Measurements from ENCODE around the gene BUB3.

BUB3 gene

GRCh38 chr10:123136806-123137642 lies 17.2 kb upstream of the BUB3 start:
- peak overlapping the region; percentile 59 for H3K27ac Mint-ChIP-seq
- H3K27me3 Mint-ChIP-seq = peaks cover 59% of the 10 kb centered on the region
- no peaks in the 10 kb centered on the region for H3K36me3 Mint-ChIP-seq
- H3K4me1 Mint-ChIP-seq = peaks cover 47% of the 10 kb centered on the region
- H3K4me3 Mint-ChIP-seq = peak overlapping the region; percentile 81
- no peaks in the 10 kb centered on the region for H3K9me3 Mint-ChIP-seq

- Mint-ChIP-seq H3K9me3 (no peaks in the 10 kb centered on the region), H3K4me1 (peaks cover 44% of the 10 kb centered on the region), H3K4me3 (peak overlapping the region; percentile 23), H3K27me3 (peaks cover 55% of the 10 kb centered on the region), H3K36me3 (no peaks in the 10 kb centered on the region), H3K27ac (no peak overlapping the region)
These were observed 15.1 kb upstream of the BUB3 start for GRCh38 chr10:123139165-123139520.

DNA sequence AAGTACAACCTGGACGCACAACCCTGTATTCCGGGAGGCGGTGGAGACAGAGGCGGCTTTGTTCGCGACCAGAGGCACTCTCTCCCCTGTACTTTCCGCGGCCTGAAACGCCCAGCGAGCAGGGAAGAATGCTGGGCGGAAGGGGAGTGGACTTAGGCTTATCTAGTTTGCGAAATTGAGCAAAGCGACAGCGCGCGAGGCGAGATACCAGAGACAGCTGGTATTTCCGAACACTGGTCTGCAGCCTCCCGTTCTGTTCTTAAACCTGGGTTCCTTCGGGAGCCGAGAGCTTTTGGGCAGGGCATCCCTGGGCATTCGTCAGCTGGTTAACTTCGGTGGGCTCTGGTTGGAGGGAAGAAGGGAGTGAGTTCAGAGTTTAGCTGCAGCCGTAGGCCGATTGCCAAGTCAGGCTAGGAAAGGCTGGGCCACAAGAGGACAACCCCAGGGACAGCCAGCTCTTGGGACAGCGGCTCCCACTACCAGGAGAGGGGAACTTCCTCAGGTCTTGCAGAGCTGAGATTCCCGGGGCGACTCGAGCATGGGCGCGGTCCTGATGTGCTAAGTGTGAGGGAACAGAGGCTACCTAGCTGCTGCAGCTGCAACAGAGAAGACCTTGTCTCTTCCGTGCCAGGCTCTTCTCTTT lies 14.6 kb upstream of the BUB3 start:
- peaks cover 56% of the 10 kb centered on the region for H3K27me3 Mint-ChIP-seq
- peaks cover 46% of the 10 kb centered on the region for H3K4me1 Mint-ChIP-seq
- no peaks in the 10 kb centered on the region for H3K9me3 Mint-ChIP-seq
- H3K27ac Mint-ChIP-seq = no peak overlapping the region
- no peaks in the 10 kb centered on the region for H3K36me3 Mint-ChIP-seq
- peak overlapping the region; percentile 8 for H3K4me3 Mint-ChIP-seq

- peaks cover 53% of the 10 kb centered on the region for H3K4me1 Mint-ChIP-seq
- H3K27ac Mint-ChIP-seq = no peak overlapping the region
- peaks cover 63% of the 10 kb centered on the region for H3K27me3 Mint-ChIP-seq
- no peaks in the 10 kb centered on the region for H3K36me3 Mint-ChIP-seq
- peak overlapping the region; percentile 19 for H3K4me3 Mint-ChIP-seq
- H3K9me3 Mint-ChIP-seq = no peaks in the 10 kb centered on the region
These were observed 13.8 kb upstream of the BUB3 start for GRCh38 chr10:123140164-123140982.

GRCh38 chr10:123140983-123141390 lies 13.2 kb upstream of the BUB3 start:
- Mint-ChIP-seq H3K4me1 (peaks cover 58% of the 10 kb centered on the region), H3K36me3 (no peaks in the 10 kb centered on the region), H3K4me3 (no peak overlapping the region), H3K27me3 (peaks cover 67% of the 10 kb centered on the region), H3K27ac (no peak overlapping the region), H3K9me3 (no peaks in the 10 kb centered on the region)

DNA sequence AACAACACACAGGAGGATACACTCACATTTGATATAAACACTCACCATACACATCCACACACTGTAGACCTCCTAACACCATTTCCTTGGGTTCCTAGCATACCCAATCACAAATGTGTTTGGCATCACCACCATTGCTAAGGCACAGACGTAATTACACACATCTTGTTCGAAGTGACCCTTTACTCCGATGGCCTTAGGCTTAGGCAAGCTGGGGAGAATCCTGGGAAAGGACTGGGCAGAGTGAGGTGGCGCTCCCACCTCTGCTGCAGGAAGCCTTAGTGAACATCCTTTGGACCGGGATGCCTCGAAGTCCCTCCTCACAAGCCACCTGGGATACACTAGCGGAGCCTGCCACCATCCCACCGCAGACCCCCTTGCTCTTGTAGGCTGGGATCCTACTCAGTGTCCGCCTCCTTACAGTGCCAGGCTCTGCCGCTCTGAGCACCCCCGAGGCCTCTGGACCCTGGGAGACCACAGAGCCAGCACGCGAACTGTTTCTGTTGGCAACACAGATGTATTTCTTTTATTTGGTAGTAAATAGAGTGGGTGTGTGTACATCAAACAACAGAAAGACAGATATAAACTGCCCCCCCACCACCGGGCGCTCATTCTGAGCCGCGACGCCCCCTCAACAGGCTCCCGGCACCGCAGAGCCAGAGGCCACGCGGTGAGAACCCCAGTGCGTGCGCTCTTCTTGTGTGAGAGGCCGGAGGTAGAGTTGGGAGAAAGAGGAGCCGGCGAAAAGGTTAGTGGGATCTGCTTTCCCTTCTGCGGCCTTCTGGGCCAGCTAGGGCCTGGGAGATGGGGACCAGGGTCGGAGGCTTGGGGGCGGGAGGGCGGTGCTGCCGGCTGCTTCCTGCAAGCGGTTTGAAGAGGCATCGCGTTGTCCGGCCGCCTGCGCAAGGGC lies 12.2 kb upstream of the BUB3 start:
- Mint-ChIP-seq H3K27me3 (peaks cover 69% of the 10 kb centered on the region), H3K4me1 (peaks cover 57% of the 10 kb centered on the region), H3K4me3 (no peak overlapping the region), H3K36me3 (no peaks in the 10 kb centered on the region), H3K27ac (no peak overlapping the region), H3K9me3 (no peaks in the 10 kb centered on the region)

- Mint-ChIP-seq H3K27me3 (peaks cover 73% of the 10 kb centered on the region), H3K4me1 (peaks cover 60% of the 10 kb centered on the region), H3K36me3 (no peaks in the 10 kb centered on the region), H3K27ac (no peak overlapping the region), H3K4me3 (peak overlapping the region; percentile 21), H3K9me3 (no peaks in the 10 kb centered on the region)
These were observed 11.5 kb upstream of the BUB3 start for GRCh38 chr10:123142701-123143161.

DNA sequence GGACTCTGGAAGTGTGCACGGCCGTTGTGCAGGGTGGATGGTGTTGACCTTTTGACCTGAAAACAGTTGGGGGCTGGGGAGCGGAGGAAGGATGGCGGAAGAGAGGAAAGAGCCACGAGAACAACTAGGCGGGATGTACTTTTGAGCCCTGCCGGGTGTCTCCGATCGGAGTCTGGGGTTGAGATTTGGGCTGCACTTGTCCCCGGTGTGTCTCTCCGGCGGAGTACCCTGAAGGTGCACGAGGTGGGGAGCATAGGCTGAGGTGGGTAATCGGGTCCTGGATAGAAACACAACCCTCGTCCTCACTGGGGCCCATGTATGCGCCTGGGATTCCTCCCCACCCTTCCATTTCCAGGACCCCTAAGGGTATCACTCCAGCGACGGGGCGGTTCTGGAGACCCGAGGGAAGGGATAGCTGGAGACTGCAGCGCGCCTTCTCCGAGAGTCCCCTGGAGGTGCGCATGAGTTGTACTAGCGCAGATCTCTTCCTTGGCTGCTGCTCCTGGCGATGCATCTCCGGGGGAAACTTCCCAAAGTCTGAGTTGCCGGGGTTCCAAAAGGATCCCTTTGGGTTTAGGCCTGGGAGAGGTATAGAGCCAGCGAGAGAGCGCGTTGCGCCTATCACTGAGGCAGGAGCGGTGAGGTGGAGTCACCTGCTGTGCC lies 10.9 kb upstream of the BUB3 start:
- Mint-ChIP-seq H3K4me3 (peak overlapping the region; percentile 21), H3K36me3 (no peaks in the 10 kb centered on the region), H3K27me3 (peaks cover 68% of the 10 kb centered on the region), H3K9me3 (no peaks in the 10 kb centered on the region), H3K4me1 (peaks cover 60% of the 10 kb centered on the region), H3K27ac (no peak overlapping the region)

DNA sequence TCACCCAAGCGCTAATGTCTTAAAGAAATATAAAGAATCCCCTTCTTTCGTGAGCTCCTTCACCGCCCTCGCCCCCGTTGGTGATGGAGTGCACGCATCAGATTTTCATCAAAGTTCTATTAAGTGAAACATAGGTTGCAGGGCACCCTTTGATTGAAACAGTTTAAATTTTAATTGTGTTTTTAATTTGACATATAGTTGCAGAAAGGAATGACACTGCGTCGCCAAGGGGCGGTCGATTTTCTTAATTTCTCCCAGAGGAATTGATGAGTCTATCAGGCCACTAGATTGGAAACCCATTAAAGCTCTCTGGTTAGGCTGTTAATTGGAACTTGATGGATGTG lies 10.4 kb upstream of the BUB3 start:
- H3K27me3 Mint-ChIP-seq = peaks cover 64% of the 10 kb centered on the region
- no peak overlapping the region for H3K4me3 Mint-ChIP-seq
- no peak overlapping the region for H3K27ac Mint-ChIP-seq
- H3K36me3 Mint-ChIP-seq = no peaks in the 10 kb centered on the region
- H3K4me1 Mint-ChIP-seq = peaks cover 62% of the 10 kb centered on the region
- no peaks in the 10 kb centered on the region for H3K9me3 Mint-ChIP-seq

DNA sequence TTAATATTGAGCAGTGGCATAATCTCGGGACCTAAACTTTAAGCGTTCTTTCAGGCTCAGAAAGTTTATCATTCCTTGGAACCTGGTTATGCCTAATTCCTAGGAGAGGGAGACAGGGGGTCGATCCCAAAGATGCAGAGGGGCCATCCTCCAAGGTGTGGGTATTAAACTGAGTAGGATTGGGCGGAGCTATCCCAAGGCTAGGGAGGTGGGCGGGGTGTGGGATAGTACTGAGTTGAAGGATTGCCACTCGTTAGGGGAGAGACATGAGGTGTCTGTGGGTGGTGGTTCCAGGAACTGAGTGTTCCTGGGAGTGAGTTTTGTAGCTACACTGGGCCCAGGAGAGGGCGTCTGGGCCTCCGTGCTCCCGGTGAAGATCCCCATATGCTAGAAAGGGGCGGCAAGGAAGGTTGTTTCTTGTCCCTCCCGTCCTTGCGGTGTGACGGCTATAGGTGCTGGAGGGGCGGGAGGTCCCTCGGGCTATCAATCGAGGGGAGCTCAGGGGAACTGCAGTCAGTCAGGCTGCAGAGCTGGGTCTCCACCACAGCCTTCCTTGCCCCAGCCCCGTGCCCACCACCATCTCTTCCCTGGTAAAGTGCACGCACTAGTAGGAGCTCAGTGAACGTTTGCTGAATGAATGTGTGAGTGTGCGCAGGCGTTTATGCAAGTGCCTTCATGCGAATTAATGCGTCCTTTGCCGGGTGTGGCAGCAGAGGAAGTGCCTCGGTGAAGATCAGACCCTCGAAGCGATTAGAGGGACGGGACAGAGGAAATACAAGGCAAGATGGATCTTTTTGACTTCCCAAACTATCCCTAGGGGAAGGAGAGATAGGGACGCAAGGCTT lies 9.3 kb upstream of the BUB3 start:
- Mint-ChIP-seq H3K36me3 (no peaks in the 10 kb centered on the region), H3K27me3 (peaks cover 59% of the 10 kb centered on the region), H3K9me3 (no peaks in the 10 kb centered on the region), H3K4me3 (peak overlapping the region; percentile 34), H3K4me1 (peaks cover 59% of the 10 kb centered on the region), H3K27ac (no peak overlapping the region)

DNA sequence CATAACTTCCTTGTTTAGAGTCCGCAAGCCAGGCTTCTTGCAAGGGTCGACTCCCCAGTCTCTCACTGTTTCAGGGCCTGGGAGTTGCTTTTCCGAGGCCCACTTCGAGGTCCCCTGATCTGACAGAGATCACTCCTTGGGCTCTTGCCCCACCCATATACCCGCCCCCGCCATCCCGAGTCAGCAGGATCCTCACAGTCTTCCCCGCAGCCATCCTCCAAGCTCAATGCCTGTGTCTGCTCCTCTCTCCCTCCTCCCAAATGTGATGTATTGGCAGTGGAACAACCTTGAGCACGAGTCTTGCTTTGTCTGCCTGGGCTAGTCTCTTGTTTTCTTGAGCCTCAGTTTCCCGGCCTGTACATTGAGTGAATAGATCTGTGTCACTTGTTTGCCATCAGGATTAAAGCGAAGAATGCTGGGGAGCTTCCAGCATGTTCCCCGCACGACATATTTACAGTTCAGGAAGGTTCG lies 8.6 kb upstream of the BUB3 start:
- Mint-ChIP-seq H3K9me3 (no peaks in the 10 kb centered on the region), H3K36me3 (no peaks in the 10 kb centered on the region), H3K27ac (no peak overlapping the region), H3K4me1 (peaks cover 57% of the 10 kb centered on the region), H3K4me3 (peak overlapping the region; percentile 34), H3K27me3 (peaks cover 59% of the 10 kb centered on the region)

DNA sequence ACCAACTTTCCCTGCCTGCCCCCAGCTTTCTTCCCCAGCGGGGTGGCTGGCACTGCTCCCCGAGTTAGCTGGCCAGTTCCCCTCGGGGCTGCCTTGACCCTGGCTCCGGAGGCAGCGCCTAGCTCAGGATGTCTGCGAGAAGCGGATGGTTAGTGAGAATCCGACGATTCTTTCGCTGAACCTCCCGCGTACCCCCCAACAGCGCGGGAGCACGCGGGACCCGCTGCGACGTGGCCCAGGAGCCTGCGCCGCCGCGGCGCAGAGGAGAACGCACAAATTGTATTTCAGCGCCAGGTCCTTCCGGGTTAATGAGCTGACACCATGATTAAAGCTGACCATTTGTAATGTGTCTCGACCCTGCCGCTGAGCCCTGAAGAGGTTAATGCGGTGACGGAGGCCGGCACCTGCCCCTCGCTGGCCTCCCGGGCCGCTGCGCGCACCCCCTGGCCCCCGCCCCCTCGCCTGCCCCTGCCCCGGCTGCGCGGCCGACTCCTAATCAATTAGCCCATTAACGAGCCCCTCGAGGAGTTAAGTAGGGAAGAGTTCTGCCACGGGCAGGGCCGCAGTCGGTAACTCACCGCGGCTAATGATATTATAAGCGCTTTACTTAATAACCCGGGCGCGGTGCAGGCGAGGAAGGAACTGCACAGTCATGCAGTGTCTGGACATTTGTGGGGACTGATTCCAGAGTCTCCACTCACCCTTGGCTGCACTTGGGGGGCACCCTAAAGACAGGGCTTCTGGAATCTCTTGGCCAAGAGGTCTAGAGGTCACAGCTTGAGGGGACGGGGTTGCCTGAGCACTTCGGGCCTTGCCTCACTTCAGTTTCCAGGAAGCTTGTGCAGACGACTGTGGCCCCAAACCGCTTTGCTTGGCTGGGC lies 7.9 kb upstream of the BUB3 start:
- no peaks in the 10 kb centered on the region for H3K9me3 Mint-ChIP-seq
- H3K36me3 Mint-ChIP-seq = no peaks in the 10 kb centered on the region

More for the DNA sequence above, 7.9 kb upstream of the BUB3 start:
- H3K4me3 Mint-ChIP-seq = peak overlapping the region; percentile 69
- no peak overlapping the region for H3K27ac Mint-ChIP-seq
- peaks cover 55% of the 10 kb centered on the region for H3K4me1 Mint-ChIP-seq
- peaks cover 55% of the 10 kb centered on the region for H3K27me3 Mint-ChIP-seq

Measured in activated naive CD4-positive, alpha-beta T cell treated with anti-CD3 and anti-CD28 coated beads, Interleukin-2, amount 50 U/mL, for 24 hours (primary cell).